HEK293 (cell line): ENCODE measurements around the gene CFAP73.

Experiments used
- CTCF ChIA-PET: fragments of 350-600 bp; formaldehyde crosslinking; extraction: SDS; loops from one replicate; lab custom pipeline; 2021; ENCODE audit warnings: antibody characterized with exemption; lab: Yijun Ruan, JAX
- POLR2A ChIA-PET: fragments of 300-600 bp; formaldehyde crosslinking; extraction: SDS; loops from one replicate; lab custom pipeline; 2020; ENCODE audit warnings: antibody characterized with exemption, inconsistent platforms; lab: Yijun Ruan, JAX
- H3K27ac ChIP-seq: fragments of 200-500 bp; sonication (Bioruptor generic); 2 replicates; pipeline ENCODE4 v1.5.1; 2014; ENCODE audit warnings: low read depth, low read length, control low read depth, inconsistent platforms; ENCODE audit errors: extremely low read depth
- H3K36me3 ChIP-seq, 2 experiments: fragments of 200-500 bp in 1 of 2; sonication (Bioruptor generic) in 1 of 2; 1 replicate in 1 of 2; 2 replicates in 1 of 2; pipeline ENCODE4 v1.5.1; 2014 to 2017; ENCODE audit warnings: inconsistent platforms in 2 of 2, low read length in 2 of 2; ENCODE audit not compliant: control insufficient read depth in 2 of 2, insufficient read depth in 1 of 2
- H3K4me1 ChIP-seq: fragments of 200-500 bp; sonication (Bioruptor generic); 2 replicates; pipeline ENCODE4 v1.5.1; 2014; ENCODE audit warnings: mild to moderate bottlenecking, low read length, inconsistent platforms; ENCODE audit not compliant: control insufficient read depth, insufficient read depth
- H3K4me3 ChIP-seq: 2 replicates; pipeline ENCODE4 v1.5.1; 2011; ENCODE audit warnings: low read depth, mild to moderate bottlenecking, control low read depth, low read length, moderate library complexity
- H3K9me3 ChIP-seq: fragments of 200-500 bp; sonication (Bioruptor generic); 2 replicates; pipeline ENCODE4 v1.5.1; 2014; ENCODE audit warnings: low read depth, low read length, inconsistent platforms; ENCODE audit not compliant: control insufficient read depth, insufficient read depth
- GLI2 ChIP-seq: fragments of 450-650 bp; formaldehyde crosslinking; IDR thresholded peaks from 2 replicates; pipeline ENCODE4; 2017; ENCODE audit warnings: missing biosample characterization, missing genetic modification characterization, low read depth, borderline replicate concordance
- GLI4 ChIP-seq: fragments of 450-650 bp; formaldehyde crosslinking; IDR thresholded peaks from 2 replicates; pipeline ENCODE4 v1.5.1; 2016; ENCODE audit warnings: missing biosample characterization, missing genetic modification characterization
- GLIS2 ChIP-seq: fragments of 450-650 bp; formaldehyde crosslinking; IDR thresholded peaks from 2 replicates; pipeline ENCODE4 v1.5.1; 2016; ENCODE audit warnings: missing biosample characterization, missing genetic modification characterization
- IKZF3 ChIP-seq: fragments of 450-650 bp; IDR thresholded peaks from 2 replicates; pipeline ENCODE4 v1.5.0; 2018; ENCODE audit warnings: missing biosample characterization, mild to moderate bottlenecking, missing genetic modification characterization, moderate library complexity
- INSM2 ChIP-seq: fragments of 450-650 bp; formaldehyde crosslinking; IDR thresholded peaks from 2 replicates; pipeline ENCODE4 v1.5.1; 2016; ENCODE audit warnings: missing biosample characterization, missing genetic modification characterization
- OSR2 ChIP-seq: fragments of 450-650 bp; formaldehyde crosslinking; IDR thresholded peaks from 2 replicates; pipeline ENCODE4 v1.5.1; 2016; ENCODE audit warnings: missing biosample characterization, missing genetic modification characterization
- PRDM1 ChIP-seq: fragments of 450-650 bp; formaldehyde crosslinking; IDR thresholded peaks from 2 replicates; pipeline ENCODE4; 2016; ENCODE audit warnings: missing biosample characterization, missing genetic modification characterization
- REST ChIP-seq: fragments of 450-650 bp; formaldehyde crosslinking; IDR thresholded peaks from 2 replicates; pipeline ENCODE4 v1.5.1; 2016; ENCODE audit warnings: missing biosample characterization, missing genetic modification characterization
- SALL2 ChIP-seq: fragments of 450-650 bp; formaldehyde crosslinking; IDR thresholded peaks from 2 replicates; pipeline ENCODE4 v1.5.0; 2017; ENCODE audit warnings: missing biosample characterization, mild to moderate bottlenecking, missing genetic modification characterization, borderline replicate concordance
- SCRT2 ChIP-seq: fragments of 450-650 bp; formaldehyde crosslinking; IDR thresholded peaks from 2 replicates; pipeline ENCODE4 v1.5.1; 2016; ENCODE audit warnings: missing biosample characterization, missing genetic modification characterization
- TRIM28 ChIP-seq: IDR thresholded peaks from 2 replicates; pipeline ENCODE4 v1.6.1; 2011; ENCODE audit warnings: low read length, control low read depth, borderline replicate concordance
- YY2 ChIP-seq: fragments of 450-650 bp; formaldehyde crosslinking; IDR thresholded peaks from 2 replicates; pipeline ENCODE4 v1.5.1; 2016; ENCODE audit warnings: missing biosample characterization, missing genetic modification characterization
- ZBTB21 ChIP-seq: fragments of 450-650 bp; formaldehyde crosslinking; IDR thresholded peaks from 2 replicates; pipeline ENCODE4 v1.5.1; 2017; ENCODE audit warnings: missing biosample characterization, missing genetic modification characterization
- ZBTB8A ChIP-seq: fragments of 450-650 bp; formaldehyde crosslinking; IDR thresholded peaks from 2 replicates; pipeline ENCODE4 v1.5.1; 2016; ENCODE audit warnings: missing biosample characterization, missing genetic modification characterization
- ZFP37 ChIP-seq: fragments of 450-650 bp; formaldehyde crosslinking; IDR thresholded peaks from 2 replicates; pipeline ENCODE4 v1.5.1; 2016; ENCODE audit warnings: missing biosample characterization, missing genetic modification characterization
- ZIC2 ChIP-seq: fragments of 450-650 bp; formaldehyde crosslinking; IDR thresholded peaks from 2 replicates; pipeline ENCODE4 v1.5.1; 2016; ENCODE audit warnings: missing biosample characterization, missing genetic modification characterization
- ZNF16 ChIP-seq: fragments of 450-650 bp; formaldehyde crosslinking; IDR thresholded peaks from 2 replicates; pipeline ENCODE4 v1.5.1; 2016; ENCODE audit warnings: low read depth, missing biosample characterization, missing genetic modification characterization
- ZNF2 ChIP-seq: fragments of 450-650 bp; formaldehyde crosslinking; IDR thresholded peaks from 2 replicates; pipeline ENCODE4 v1.5.1; 2016; ENCODE audit warnings: missing biosample characterization, missing genetic modification characterization
- ZNF274 ChIP-seq, 2 experiments: fragments of 200-500 bp in 1 of 2; fragments of 450-650 bp in 1 of 2; sonication (Bioruptor generic) in 1 of 2; formaldehyde crosslinking in 1 of 2; IDR thresholded peaks; 2 replicates each; pipeline versions ENCODE4 v1.5.1 to v1.6.1; 2014 to 2016; ENCODE audit warnings: borderline replicate concordance in 1 of 2, inconsistent platforms in 1 of 2, low read length in 1 of 2, missing biosample characterization in 1 of 2, missing genetic modification characterization in 1 of 2
- ZNF341 ChIP-seq: fragments of 450-650 bp; formaldehyde crosslinking; IDR thresholded peaks from 2 replicates; pipeline ENCODE4; 2016; ENCODE audit warnings: low read depth, missing biosample characterization, missing genetic modification characterization
- ZNF404 ChIP-seq: fragments of 450-650 bp; formaldehyde crosslinking; IDR thresholded peaks from 2 replicates; pipeline ENCODE4 v1.5.1; 2017; ENCODE audit warnings: missing biosample characterization, missing genetic modification characterization
- ZNF580 ChIP-seq: fragments of 450-650 bp; formaldehyde crosslinking; IDR thresholded peaks from 2 replicates; pipeline ENCODE4 v1.5.1; 2016; ENCODE audit warnings: missing biosample characterization, missing genetic modification characterization
- ZNF660 ChIP-seq: fragments of 450-650 bp; IDR thresholded peaks from 2 replicates; pipeline ENCODE4 v1.5.1; 2018; ENCODE audit warnings: missing biosample characterization, mild to moderate bottlenecking, missing genetic modification characterization
- ZNF777 ChIP-seq: fragments of 450-650 bp; formaldehyde crosslinking; IDR thresholded peaks from 2 replicates; pipeline ENCODE4 v1.5.1; 2017; ENCODE audit warnings: missing biosample characterization, missing genetic modification characterization, borderline replicate concordance
- TF ChIP-seq, protein P1 (sequence below): fragments of 450-650 bp; formaldehyde crosslinking; IDR thresholded peaks from 2 replicates; pipeline ENCODE4 v1.5.1; 2016; ENCODE audit warnings: missing biosample characterization, missing genetic modification characterization

Gene CFAP73

DNA sequence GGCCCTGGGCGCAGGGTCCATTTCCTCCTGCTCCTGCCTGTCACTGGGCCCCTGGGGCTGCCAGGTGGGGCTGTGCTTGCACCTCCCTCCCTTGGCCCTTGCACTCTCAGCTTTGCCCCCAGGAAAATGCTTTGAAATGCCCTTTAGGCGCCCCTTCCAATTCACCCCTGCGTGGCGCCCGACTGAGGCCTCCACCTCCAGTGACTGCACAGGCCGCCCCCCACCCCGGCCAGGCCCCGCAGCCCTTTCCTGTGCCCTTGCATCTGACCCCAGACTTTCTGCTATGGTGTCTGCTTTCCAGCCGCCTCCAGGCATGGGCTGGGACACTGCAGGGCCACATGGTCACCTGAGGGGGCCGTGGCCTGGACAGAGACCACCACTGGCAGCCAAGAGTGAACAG lies 18.3 kb downstream of the CFAP73 start:
- TF ChIP-seq ZNF580 (tag by site-specific recombination) (no peak), ZNF341 (tag by site-specific recombination) (0 out of 2 replicates have a peak, but pooled peaks have one; percentile 19)
- ChIA-PET CTCF (interaction anchor here (0.6 kb wide), 1 partner anchor 119 kb away, joined by 3 read pairs; no protein-coding TSS in a partner anchor), POLR2A (no interaction called here)
- H3K36me3 ChIP-seq: peaks cover 41 to 92% of the 10 kb centered on the region in 2 experiments; a peak in 2 of 3 replicates
- no peaks in the 10 kb centered on the region for H3K4me1 ChIP-seq
- no peak overlapping the region for H3K4me3 ChIP-seq
- H3K27ac ChIP-seq: no peak overlapping the region
- H3K9me3 ChIP-seq: no peaks in the 10 kb centered on the region

DNA sequence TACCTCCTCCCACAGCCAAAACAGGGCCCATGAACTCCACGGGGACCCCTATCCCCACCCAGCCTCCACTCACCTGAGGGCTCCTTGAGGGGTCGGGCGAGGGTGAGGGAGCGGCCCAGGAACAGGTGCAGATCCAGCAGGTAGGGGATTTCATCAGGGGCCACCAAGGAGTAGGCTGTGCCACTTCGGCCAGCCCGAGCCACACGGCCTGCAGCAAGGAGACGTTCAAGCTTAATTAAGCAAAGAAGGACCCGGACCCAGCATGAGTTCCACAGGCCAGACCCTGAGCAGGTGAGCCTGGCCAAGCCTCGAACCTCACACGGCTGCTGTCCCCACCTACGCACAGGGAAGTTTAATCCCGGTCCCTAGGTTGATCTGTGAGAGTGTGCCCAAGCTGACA lies 20.2 kb downstream of the CFAP73 start:
- no peak overlapping the region for H3K27ac ChIP-seq
- ChIA-PET POLR2A (no interaction called here), CTCF (interaction anchor here (1.9 kb wide), 1 partner anchor 35 kb away, joined by 4 read pairs; the partner anchor contains the start of gene RASAL1)
- no peaks in the 10 kb centered on the region for H3K9me3 ChIP-seq
- no peaks in the 10 kb centered on the region for H3K4me1 ChIP-seq
- peaks cover 54 to 96% of the 10 kb centered on the region in 2 experiments; a peak in 2 of 3 replicates for H3K36me3 ChIP-seq
- no peak overlapping the region for H3K4me3 ChIP-seq
- TF ChIP-seq ZFP37 (tag by site-specific recombination) (no peak), IKZF3 (tag by site-specific recombination) (no peak), TRIM28 (no peak), INSM2 (tag by site-specific recombination) (no peak), ZNF2 (tag by site-specific recombination) (no peak), SCRT2 (tag by site-specific recombination) (no peak), ZNF16 (no peak), GLI4 (tag by site-specific recombination) (no peak), YY2 (tag by site-specific recombination) (no peak), GLI2 (no peak), ZNF404 (tag by site-specific recombination) (no peak), ZNF660 (tag by site-specific recombination) (no peak), ZBTB21 (tag by site-specific recombination) (no peak), ZNF580 (tag by site-specific recombination) (no peak), ZNF274 (IDR thresholded peaks at IDR 0.05; ENCODE audit: low read length) (no peak), ZNF274 (tag by site-specific recombination; IDR thresholded peaks at IDR 0.05; ENCODE audit: borderline replicate concordance) (no peak), ZNF777 (tag by site-specific recombination) (no peak), ZIC2 (tag by site-specific recombination) (no peak)

- POLR2A ChIA-PET: no interaction called here
- peaks cover 54 to 93% of the 10 kb centered on the region in 2 experiments; a peak in 2 of 3 replicates for H3K36me3 ChIP-seq
- H3K9me3 ChIP-seq: no peaks in the 10 kb centered on the region
- CTCF ChIA-PET: interaction anchor here (0.7 to 1.9 kb wide), 2 partner anchors 35 to 64 kb away, joined by 3 to 4 read pairs; partner anchors contain the start of gene RASAL1
- H3K4me1 ChIP-seq: no peaks in the 10 kb centered on the region
- H3K27ac ChIP-seq: no peak overlapping the region
- TF ChIP-seq OSR2 (tag by site-specific recombination) (no peak), REST (tag by site-specific recombination) (no peak), GLIS2 (tag by site-specific recombination) (no peak), ZNF777 (tag by site-specific recombination) (no peak), SALL2 (tag by site-specific recombination) (no peak), ZBTB8A (tag by site-specific recombination) (no peak), ZNF2 (tag by site-specific recombination) (no peak), PRDM1 (tag by site-specific recombination) (no peak)
- TF ChIP-seq, protein P1, sequence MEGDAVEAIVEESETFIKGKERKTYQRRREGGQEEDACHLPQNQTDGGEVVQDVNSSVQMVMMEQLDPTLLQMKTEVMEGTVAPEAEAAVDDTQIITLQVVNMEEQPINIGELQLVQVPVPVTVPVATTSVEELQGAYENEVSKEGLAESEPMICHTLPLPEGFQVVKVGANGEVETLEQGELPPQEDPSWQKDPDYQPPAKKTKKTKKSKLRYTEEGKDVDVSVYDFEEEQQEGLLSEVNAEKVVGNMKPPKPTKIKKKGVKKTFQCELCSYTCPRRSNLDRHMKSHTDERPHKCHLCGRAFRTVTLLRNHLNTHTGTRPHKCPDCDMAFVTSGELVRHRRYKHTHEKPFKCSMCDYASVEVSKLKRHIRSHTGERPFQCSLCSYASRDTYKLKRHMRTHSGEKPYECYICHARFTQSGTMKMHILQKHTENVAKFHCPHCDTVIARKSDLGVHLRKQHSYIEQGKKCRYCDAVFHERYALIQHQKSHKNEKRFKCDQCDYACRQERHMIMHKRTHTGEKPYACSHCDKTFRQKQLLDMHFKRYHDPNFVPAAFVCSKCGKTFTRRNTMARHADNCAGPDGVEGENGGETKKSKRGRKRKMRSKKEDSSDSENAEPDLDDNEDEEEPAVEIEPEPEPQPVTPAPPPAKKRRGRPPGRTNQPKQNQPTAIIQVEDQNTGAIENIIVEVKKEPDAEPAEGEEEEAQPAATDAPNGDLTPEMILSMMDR (tag by site-specific recombination): no peak
- H3K4me3 ChIP-seq: no peak overlapping the region
Measured at GRCh38 chr12:113170457-113170856, 20.9 kb downstream of the CFAP73 start.
